ENCODE measurements around the gene ALKBH6.

Gene ALKBH6

GRCh38 chr19:36030264-36031148 is 16.5 kb upstream of the ALKBH6 start:
- DNase-seq (ENCODE audit: low spot score): no peak

- DNase-seq (ENCODE audit: low spot score): no peak
Observed at GRCh38 chr19:36028313-36029041, 14.5 kb upstream of the ALKBH6 start.

- DNase-seq (ENCODE audit: low spot score): no peak
Observed at GRCh38 chr19:36027696-36028095, 13.7 kb upstream of the ALKBH6 start.

- DNase-seq (ENCODE audit: low spot score): no peak
Observed at GRCh38 chr19:36026091-36026876, 12.3 kb upstream of the ALKBH6 start.

GRCh38 chr19:36025541-36025940 is 11.5 kb upstream of the ALKBH6 start:
- DNase-seq (ENCODE audit: low spot score): no peak

- DNase-seq (ENCODE audit: low spot score): no peak
Observed at GRCh38 chr19:36023432-36023831, 9.4 kb upstream of the ALKBH6 start.

GRCh38 chr19:36019061-36019670 is 5.2 kb upstream of the ALKBH6 start:
- no peak for DNase-seq (ENCODE audit: low spot score)

GRCh38 chr19:36013280-36014011 is 567 bp downstream of the ALKBH6 start:
- DNase-seq (ENCODE audit: low spot score): no peak

- DNase-seq (ENCODE audit: low spot score): no peak
Observed at GRCh38 chr19:36010402-36010801, 3.6 kb downstream of the ALKBH6 start.

GRCh38 chr19:36009633-36010379 is 4.2 kb downstream of the ALKBH6 start:
- DNase-seq (ENCODE audit: low spot score): no peak

GRCh38 chr19:36009220-36009619 is 4.8 kb downstream of the ALKBH6 start:
- DNase-seq (ENCODE audit: low spot score): no peak

- no peak for DNase-seq (ENCODE audit: low spot score)
Observed at GRCh38 chr19:36008336-36008978, 5.6 kb downstream of the ALKBH6 start, which contains the start of gene SYNE4. Gene SYNE4, minus strand, starts transcription at chr19:36008813. Its CDS starts 132 bp downstream, at chr19:36008681.

GRCh38 chr19:36006955-36007354 is 7.1 kb downstream of the ALKBH6 start:
- no peak for DNase-seq (ENCODE audit: low spot score)

GRCh38 chr19:36003284-36003683 is 10.7 kb downstream of the ALKBH6 start:
- no peak for DNase-seq (ENCODE audit: low spot score)

- DNase-seq (ENCODE audit: low spot score): no peak
Observed at GRCh38 chr19:36001605-36002004, 12.4 kb downstream of the ALKBH6 start.

- DNase-seq (ENCODE audit: low spot score): no peak
Observed at GRCh38 chr19:35996777-35997176, 17.2 kb downstream of the ALKBH6 start.

GRCh38 chr19:35995048-35995993 is 18.7 kb downstream of the ALKBH6 start, which contains the start of gene SDHAF1:
Gene SDHAF1, plus strand, starts transcription at chr19:35995188. Its CDS starts 87 bp downstream, at chr19:35995275.
- peak; percentile 97 for DNase-seq (ENCODE audit: low spot score)

- no peak for DNase-seq (ENCODE audit: low spot score)
Observed at GRCh38 chr19:35993923-35994598, 20.0 kb downstream of the ALKBH6 start.
